Smooth muscle cell of the brain vasculature (primary cell): ENCODE measurements around the gene ECE2.

Experiments
- DNase-seq: peaks from one replicate; pipeline ENCODE4 v3.0.0-alpha.2; 2012; ENCODE audit warnings: low read depth, low spot score

Gene ECE2

GRCh38 chr3:184314363-184314699 lies 38.5 kb downstream of the ECE2 start, which contains the start of gene EIF4G1:
TSS of gene EIF4G1 (plus strand) at chr3:184314606. CDS start at chr3:184315797, 1,191 bp downstream.
- DNase-seq: peak; percentile 85

DNA sequence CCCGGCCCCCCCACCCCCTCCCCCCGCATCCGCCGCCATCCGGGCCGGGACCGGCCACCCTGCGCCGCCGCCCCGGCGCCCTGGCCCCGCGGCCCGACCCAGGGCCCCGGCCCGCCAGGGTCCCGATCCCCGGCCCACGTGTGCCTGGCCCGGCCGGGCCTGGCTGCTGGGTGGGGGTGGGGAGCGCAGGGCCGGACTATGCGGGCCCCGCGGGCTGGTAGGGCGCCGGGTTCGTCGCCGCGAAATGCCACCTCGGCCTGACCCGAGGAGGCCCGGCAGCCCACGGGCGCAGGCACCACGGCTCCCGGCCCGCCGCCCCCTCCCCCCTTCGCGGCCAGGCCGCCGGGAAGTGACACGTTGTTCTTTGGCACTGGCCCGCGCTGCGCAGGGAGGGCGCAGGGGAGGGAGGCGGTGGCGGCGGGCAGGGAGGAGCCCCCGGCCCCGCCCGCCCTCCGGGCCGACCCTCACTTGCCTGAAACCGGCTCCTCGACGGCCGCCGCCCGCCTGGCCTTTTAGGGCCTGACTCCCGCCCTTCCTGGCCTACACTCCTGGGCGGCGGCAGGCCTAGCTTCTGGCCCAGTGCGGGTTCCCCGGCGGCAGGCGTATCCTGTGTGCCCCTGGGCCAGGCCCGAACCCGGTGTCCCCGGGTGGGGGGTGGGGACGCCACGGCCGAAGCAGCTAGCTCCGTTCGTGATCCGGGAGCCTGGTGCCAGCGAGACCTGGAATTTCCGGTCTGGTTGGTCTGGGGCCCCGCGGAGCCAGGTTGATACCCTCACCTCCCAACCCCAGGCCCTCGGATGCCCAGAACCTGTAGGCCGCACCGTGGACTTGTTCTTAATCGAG lies 39.1 kb downstream of the ECE2 start:
- DNase-seq: no peak

GRCh38 chr3:184315543-184315867 lies 39.7 kb downstream of the ECE2 start:
- no peak for DNase-seq

DNA sequence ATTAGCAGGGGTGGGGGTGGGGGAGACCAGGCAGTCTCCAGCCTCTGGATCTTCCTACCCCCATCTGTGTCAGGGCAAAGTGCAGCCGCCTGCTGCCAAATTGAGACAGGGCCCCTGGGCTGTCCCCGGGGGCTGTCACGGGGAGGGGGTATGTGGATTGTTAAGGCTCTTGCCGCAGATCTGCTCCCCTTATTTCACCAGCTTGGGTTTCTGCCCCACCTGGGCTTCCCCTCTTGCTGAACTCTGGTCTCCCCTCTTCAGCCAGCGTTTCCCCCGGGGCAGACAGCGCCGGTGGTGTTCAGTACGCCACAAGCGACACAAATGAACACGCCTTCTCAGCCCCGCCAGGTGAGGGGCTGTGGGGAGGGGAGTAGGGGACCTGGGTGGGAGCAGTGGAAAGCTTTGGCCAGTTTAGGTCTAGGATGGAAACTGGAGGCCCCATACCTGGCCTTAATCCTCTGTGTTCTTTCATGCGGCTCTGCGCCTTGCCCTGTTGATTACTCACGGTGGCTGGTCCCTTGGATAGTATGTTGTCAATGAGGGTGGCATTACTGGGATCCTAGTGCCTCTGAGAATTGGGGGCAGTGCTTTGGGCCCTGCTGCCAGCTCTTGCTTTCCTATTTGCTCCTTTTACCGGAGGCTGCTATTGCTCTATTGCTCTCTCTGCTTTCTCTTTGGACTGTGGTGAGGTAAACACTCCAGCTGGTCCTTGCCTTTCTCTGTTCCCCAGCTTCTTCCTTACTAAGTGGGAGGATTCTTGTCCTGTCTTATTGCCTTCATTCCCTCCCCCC lies 40.2 kb downstream of the ECE2 start:
- no peak for DNase-seq

- DNase-seq: no peak
These were observed 41.0 kb downstream of the ECE2 start for GRCh38 chr3:184316792-184317191.

DNA sequence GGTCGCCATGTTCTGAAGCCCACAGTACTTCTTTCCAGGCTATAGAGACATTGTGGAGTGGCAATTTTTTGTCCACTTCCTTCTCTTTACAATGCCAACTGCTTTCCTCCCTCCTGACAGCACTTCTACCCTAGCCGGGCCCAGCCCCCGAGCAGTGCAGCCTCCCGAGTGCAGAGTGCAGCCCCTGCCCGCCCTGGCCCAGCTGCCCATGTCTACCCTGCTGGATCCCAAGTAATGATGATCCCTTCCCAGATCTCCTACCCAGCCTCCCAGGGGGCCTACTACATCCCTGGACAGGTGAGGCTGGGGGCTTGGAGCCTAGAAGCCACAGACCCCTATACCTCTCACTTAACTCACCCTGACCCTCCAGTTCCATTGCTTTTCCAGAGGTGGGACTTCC lies 41.4 kb downstream of the ECE2 start:
- DNase-seq: no peak

- DNase-seq: no peak
These were observed 44.3 kb downstream of the ECE2 start for GRCh38 chr3:184320104-184320445.

DNA sequence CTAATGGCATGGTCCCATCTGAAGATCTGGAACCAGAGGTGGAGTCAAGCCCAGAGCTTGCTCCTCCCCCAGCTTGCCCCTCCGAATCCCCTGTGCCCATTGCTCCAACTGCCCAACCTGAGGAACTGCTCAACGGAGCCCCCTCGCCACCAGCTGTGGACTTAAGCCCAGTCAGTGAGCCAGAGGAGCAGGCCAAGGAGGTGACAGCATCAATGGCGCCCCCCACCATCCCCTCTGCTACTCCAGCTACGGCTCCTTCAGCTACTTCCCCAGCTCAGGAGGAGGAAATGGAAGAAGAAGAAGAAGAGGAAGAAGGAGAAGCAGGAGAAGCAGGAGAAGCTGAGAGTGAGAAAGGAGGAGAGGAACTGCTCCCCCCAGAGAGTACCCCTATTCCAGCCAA lies 45.8 kb downstream of the ECE2 start:
- no peak for DNase-seq

DNA sequence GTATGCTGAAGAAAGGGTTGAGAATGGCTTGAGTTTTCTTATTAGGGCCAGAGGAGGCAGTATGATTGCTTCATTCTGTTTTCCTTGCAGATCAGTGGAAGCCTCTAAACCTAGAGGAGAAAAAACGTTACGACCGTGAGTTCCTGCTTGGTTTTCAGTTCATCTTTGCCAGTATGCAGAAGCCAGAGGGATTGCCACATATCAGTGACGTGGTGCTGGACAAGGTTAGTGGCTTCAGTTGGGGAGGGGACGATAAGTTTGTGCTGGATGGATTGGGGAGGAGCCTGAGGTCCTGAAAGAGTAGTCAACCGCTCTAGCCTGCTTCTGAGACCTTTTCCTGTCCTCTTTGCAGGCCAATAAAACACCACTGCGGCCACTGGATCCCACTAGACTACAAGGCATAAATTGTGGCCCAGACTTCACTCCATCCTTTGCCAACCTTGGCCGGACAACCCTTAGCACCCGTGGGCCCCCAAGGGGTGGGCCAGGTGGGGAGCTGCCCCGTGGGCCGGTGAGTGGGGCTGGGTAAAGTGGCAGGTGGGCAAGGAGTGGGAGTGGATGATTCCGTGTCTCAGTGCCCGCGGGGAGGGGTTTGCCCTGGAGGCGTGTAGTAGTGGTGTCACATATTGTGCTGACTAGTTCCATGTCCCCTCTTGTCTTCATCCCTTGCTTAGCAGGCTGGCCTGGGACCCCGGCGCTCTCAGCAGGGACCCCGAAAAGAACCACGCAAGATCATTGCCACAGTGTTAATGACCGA lies 47.1 kb downstream of the ECE2 start:
- DNase-seq: no peak

DNA sequence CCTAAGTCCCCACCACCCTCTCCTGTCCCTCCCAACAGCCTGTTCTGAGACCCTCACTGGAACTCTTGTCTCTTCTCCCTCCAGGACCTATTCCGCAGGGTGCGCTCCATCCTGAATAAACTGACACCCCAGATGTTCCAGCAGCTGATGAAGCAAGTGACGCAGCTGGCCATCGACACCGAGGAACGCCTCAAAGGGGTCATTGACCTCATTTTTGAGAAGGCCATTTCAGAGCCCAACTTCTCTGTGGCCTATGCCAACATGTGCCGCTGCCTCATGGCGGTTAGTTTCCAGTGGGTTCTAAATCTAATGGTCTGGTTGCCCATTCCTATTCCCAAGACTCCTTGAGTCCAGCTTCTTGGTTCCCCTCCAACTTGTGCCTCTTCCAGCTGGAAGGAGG lies 47.9 kb downstream of the ECE2 start:
- no peak for DNase-seq

GRCh38 chr3:184325269-184325668 lies 49.4 kb downstream of the ECE2 start:
- DNase-seq: no peak

GRCh38 chr3:184325715-184326369 lies 50.0 kb downstream of the ECE2 start:
- DNase-seq: no peak

DNA sequence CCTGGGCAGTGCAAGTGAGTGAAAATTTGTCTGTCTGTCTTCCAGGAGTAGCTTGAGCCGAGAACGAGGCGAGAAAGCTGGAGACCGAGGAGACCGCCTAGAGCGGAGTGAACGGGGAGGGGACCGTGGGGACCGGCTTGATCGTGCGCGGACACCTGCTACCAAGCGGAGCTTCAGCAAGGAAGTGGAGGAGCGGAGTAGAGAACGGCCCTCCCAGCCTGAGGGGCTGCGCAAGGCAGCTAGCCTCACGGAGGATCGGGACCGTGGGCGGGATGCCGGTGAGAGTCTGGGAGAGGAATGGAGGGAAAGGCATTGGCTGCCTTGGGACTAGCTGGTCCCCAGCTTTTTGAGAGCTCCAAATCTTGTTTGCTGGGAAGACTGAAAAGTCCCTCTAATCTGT lies 51.3 kb downstream of the ECE2 start:
- DNase-seq: no peak

DNA sequence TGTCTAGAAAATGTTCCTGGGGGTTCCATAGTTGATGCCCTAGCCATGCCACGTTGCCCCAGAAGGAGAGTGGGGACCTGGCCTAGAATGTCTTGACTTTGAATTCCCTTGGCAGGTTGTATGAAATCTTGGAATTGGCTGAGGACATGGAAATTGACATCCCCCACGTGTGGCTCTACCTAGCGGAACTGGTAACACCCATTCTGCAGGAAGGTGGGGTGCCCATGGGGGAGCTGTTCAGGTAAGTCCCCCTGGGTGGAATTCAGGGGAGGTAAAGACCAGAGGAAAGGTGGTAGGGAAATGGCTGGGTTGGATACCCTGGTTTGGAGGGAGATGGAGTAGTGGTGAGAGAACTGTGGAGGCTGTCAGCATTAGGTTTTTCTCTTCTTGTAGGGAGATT lies 52.7 kb downstream of the ECE2 start:
- DNase-seq: no peak

DNA sequence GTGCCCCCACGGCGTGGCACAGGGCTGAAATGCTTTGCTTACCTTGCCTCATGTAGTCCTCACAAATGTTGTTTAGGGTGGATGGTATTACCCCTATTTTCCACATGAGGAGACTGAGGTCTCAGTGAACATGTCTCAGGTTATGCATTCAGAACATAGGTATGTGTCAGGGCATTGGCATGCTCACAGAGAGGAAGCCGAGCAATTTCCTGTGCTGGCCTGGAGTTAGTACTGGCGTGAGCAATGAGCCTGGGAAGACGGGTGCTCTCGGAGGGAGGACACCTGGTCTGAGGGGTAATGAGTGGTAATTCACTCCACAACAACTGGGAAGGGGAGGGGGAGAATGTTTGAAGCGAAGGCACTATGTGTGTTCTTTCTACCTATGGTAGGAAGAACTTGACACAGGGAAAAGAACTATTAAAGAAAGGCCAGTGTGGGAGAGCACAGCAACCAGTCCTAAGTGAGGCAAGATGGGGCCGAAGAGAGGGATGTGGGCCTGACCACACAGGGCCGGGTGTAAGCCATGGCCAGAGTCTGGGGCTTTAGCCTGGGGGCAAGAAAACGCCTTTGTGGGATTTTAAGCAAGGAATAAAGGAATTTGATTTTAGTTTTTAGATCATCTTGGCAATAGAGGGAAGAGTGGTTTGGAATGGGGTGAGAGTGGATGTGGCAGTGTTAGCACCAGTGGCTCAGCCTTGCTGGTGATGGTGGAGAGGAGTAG lies 56.7 kb downstream of the ECE2 start:
- no peak for DNase-seq

DNA sequence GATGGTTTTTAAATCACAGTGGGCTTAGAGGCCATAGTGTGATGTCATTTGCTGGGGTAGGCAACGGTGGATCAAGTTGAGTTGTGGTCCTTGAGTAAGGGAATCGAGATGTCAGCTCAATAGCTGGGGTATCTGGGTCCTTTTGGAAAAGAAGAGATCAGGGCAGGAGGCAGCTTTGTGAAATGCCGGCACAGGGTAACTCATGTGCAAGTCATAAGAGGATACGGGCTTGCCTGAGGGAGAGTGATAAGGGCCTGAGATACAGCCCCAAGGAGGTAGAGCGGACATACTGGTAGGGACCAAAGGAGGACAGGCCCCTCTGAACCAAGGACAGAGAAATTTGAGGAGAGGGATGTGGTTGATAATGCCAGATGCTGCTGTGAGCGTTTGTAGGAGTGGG lies 57.4 kb downstream of the ECE2 start:
- no peak for DNase-seq

DNA sequence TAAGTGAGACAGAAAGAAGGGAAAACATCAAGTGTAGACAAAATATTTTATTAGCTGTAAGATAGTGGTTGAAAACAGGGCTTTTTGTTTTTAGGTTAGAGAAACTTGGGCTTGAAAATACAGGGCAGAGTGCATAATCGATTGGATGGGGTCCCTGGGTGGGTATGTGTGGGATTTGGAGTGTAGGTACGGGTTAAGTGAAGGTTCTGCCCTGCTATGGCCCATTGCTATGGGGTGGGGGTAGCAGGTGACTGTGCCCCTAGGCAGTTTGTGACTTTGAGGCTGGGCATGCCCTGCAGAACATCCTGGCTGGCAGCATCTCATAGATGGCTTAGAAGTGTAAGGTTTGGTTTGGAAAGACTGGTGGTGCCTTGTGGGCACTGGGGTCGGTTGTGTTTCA lies 57.9 kb downstream of the ECE2 start:
- no peak for DNase-seq

DNA sequence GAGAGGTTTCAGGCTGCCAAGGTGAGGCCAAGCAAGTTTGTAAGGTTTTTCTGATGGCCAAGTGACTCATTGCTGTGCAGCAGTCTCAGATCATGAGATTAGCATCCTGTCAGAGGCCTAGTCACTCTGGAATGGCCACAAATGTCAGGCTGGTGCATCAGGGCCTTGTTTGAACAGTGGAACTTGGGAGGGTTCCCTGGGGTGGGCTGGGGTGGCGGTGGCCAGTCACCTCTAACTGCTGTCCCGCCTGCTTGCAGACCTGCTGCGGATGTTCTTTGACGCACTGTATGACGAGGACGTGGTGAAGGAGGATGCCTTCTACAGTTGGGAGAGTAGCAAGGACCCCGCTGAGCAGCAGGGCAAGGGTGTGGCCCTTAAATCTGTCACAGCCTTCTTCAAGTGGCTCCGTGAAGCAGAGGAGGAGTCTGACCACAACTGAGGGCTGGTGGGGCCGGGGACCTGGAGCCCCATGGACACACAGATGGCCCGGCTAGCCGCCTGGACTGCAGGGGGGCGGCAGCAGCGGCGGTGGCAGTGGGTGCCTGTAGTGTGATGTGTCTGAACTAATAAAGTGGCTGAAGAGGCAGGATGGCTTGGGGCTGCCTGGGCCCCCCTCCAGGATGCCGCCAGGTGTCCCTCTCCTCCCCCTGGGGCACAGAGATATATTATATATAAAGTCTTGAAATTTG lies 58.8 kb downstream of the ECE2 start:
- DNase-seq: no peak

- DNase-seq: no peak
These were observed 59.5 kb downstream of the ECE2 start for GRCh38 chr3:184335291-184335660.

DNA sequence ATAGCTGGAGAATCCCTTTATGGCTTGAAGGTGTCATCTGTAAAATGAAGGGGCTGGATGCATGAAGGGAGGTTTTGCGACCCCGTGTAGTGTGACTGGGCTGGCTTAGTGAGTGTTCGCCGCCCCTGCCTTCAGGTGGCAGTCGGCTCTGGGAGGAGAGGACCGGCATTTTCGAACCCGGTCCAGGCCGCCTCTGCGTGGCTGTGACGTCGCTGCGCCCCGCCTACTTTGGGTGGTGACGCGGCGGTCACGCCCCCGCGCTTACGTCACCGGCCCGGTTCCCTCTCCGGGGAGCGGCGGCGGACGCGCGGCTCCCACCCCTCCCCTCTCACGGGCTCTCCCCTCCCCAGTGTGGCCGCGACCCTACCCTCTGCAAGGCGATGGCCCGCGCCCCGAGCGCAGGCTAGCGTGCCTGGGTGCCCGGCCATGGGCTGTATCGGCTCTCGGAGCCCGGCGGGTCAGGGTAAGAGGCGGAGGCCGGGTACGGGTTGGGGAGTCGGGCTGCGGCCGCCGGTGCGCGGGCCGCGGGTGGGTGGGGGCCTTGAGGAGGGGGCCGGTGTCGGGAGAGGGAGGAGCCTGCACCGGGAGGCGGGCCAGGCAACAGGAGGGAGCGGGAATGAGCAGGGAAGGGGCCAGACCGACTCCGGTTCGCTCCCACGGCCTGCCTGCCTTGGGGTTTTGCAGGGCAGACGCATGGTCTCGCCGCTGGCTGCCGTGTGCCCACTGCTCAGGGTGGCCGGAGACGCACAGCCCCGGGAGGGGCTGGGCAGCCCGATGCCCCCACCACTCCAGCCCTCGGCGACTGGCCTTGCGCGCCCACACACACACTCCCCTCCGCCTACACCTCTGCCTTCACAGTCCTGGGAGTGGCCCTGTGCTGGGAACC lies 60.1 kb downstream of the ECE2 start:
- no peak for DNase-seq
